ENCODE measurements around the gene MRTFB.

GRCh38 chr16:14062261-14062660 lies 8.9 kb upstream of the MRTFB start:
- TF ChIP-seq CTCF (IDR thresholded peaks at IDR 0.05; ENCODE audit: low read depth, low read length) (no peak), EZH2phosphoT487 (IDR thresholded peaks at IDR 0.05; ENCODE audit: low read depth) (no peak)
